A549 (cell line): ENCODE data around the gene RMP24.
A peak's percentile ranks its signal among the peaks of the same experiment; 100 is the strongest.
"Not testable (repeated sequence)": the region's sequence is repeated elsewhere in the genome, so short reads cannot be mapped to it uniquely, and the experiment has no call there.

Experiments used
- ATAC-seq, 2 experiments: fragments of 200-7000 bp in 1 of 2; fragments of >200 bp in 1 of 2; cut with Nextera tagmentation in 1 of 2; cut with Tn5 transposase in 1 of 2; 3 replicates each; pipeline versions ENCODE4 v1.8.0 to v1.9.1; 2018 to 2020; ENCODE audit warnings: mild to moderate bottlenecking in 1 of 2, moderate library complexity in 1 of 2
- CTCF ChIA-PET: fragments of 300-600 bp; sonication (Branson Sonifier 250); formaldehyde crosslinking; extraction: SDS; loops from one replicate; lab custom pipeline; 2021; ENCODE audit warnings: antibody characterized with exemption, inconsistent platforms; lab: Yijun Ruan, JAX
- POLR2A ChIA-PET: fragments of 350-600 bp; formaldehyde crosslinking; extraction: SDS; loops from one replicate; lab custom pipeline; 2021; ENCODE audit warnings: antibody characterized with exemption, inconsistent platforms; lab: Yijun Ruan, JAX
- DNase-seq, 2 experiments: peaks; one replicate each; pipeline versions ENCODE4 v3.0.0 to v3.0.0-alpha.2; 2011 to 2016; ENCODE audit warnings: low read depth in 1 of 2, low spot score in 1 of 2
- FAIRE-seq: peaks from 2 replicates; lab custom pipeline; 2011; peaks lifted over from hg19 to GRCh38; lab: Jason Lieb, UNC
- H3K27ac ChIP-seq, 2 experiments: fragments of >200 bp; sonication (Bioruptor Twin); formaldehyde crosslinking; 3 replicates each; pipeline ENCODE4 v1.5.1; 2016 to 2017
- H3K4me1 ChIP-seq: fragments of >200 bp; sonication (Bioruptor Twin); formaldehyde crosslinking; 3 replicates; pipeline ENCODE4 v1.6.1; 2016
- H3K4me2 ChIP-seq: fragments of >200 bp; sonication (Bioruptor Twin); formaldehyde crosslinking; 3 replicates; pipeline ENCODE4 v1.6.1; 2016
- H3K4me3 ChIP-seq: fragments of >200 bp; sonication (Bioruptor Twin); formaldehyde crosslinking; 3 replicates; pipeline ENCODE4 v1.5.1; 2016
- H3K9me3 ChIP-seq: fragments of >200 bp; sonication (Bioruptor Twin); formaldehyde crosslinking; 3 replicates; pipeline ENCODE4 v1.6.1; 2016
- CEBPB ChIP-seq, 2 experiments: fragments of >200 bp in 1 of 2; sonication (Bioruptor Twin) in 1 of 2; formaldehyde crosslinking in 1 of 2; IDR thresholded peaks; 2 replicates each; pipeline ENCODE4 v1.6.1; 2012 to 2016
- E2F6 ChIP-seq: IDR thresholded peaks from 2 replicates; pipeline ENCODE4 v1.6.1; 2012; ENCODE audit warnings: low read depth, borderline replicate concordance
- EHMT2 ChIP-seq: fragments of 200-600 bp; sonication (generic); IDR thresholded peaks from 2 replicates; pipeline ENCODE4 v1.6.1; 2016; ENCODE audit warnings: antibody characterized with exemption, low read depth, mild to moderate bottlenecking, moderate library complexity
- EP300 ChIP-seq, 2 experiments: fragments of >200 bp; sonication (Bioruptor Twin); formaldehyde crosslinking; IDR thresholded peaks; 2 replicates in 1 of 2; 3 replicates in 1 of 2; pipeline ENCODE4 v1.6.1; 2016 to 2017
- FOSB ChIP-seq: fragments of 250-450 bp; sonication (Bioruptor Pico); IDR thresholded peaks from 2 replicates; pipeline ENCODE4 v1.5.0; 2020; ENCODE audit warnings: mild to moderate bottlenecking, moderate library complexity
- JUN ChIP-seq, 2 experiments: fragments of >200 bp; sonication (Bioruptor Twin); formaldehyde crosslinking; IDR thresholded peaks; 2 replicates in 1 of 2; 3 replicates in 1 of 2; pipeline ENCODE4 v1.6.1; 2016 to 2017
- MAFK ChIP-seq: fragments of 450-650 bp; IDR thresholded peaks from 2 replicates; pipeline ENCODE4 v1.6.1; 2014; ENCODE audit not compliant: partially characterized antibody
- NPAS2 ChIP-seq: fragments of 250-450 bp; sonication (Bioruptor Pico); IDR thresholded peaks from 2 replicates; pipeline ENCODE4 v1.8.0; 2022; ENCODE audit warnings: mild to moderate bottlenecking, moderate library complexity, borderline replicate concordance
- TP53 ChIP-seq: fragments of 250-450 bp; sonication (Bioruptor Pico); IDR thresholded peaks from 2 replicates; pipeline ENCODE4 v1.5.0; 2021; ENCODE audit warnings: mild to moderate bottlenecking, moderate library complexity
- ZC3H11A ChIP-seq: fragments of 450-650 bp; IDR thresholded peaks from 2 replicates; pipeline ENCODE4 v1.6.1; 2014; ENCODE audit warnings: antibody characterized with exemption, mild to moderate bottlenecking
- WGBS: methylation state at CpG from one replicate; pipeline ENCODE4 v1.1.6; 2017; ENCODE audit errors: missing lambda C conversion rate; 5-methylcytosine and 5-hydroxymethylcytosine counted together
- TF ChIP-seq, protein P1 (sequence below): fragments of 250-450 bp; sonication (Bioruptor Pico); IDR thresholded peaks from 2 replicates; pipeline ENCODE4 v1.5.0; 2020; ENCODE audit warnings: low read depth, mild to moderate bottlenecking, moderate library complexity
- TF ChIP-seq, protein P2 (sequence below): fragments of >200 bp; sonication (Bioruptor Twin); formaldehyde crosslinking; IDR thresholded peaks from 3 replicates; pipeline ENCODE4 v1.5.1; 2016
- TF ChIP-seq, protein P3 (sequence below): IDR thresholded peaks from 2 replicates; pipeline ENCODE4 v1.6.1; 2012

Gene RMP24

DNA sequence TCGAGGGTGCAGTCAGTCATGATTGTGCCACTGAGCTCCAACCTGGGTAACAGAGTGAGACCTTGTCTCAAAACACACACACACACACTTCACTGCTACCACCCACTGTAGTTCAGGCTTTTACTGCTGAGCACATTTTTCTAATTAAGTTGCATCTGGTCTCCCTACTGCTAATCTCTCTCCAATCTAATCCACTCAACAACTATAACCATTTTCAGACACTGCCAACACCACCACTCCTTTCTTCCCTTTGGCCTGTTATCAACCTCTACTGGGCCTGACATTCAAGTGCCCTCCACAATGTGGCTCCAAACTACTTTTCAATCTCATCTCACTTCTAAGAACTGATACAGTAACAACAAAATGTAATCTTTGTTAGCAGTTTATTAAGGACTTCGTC lies 44.8 kb downstream of the RMP24 start:
- ATAC-seq (peak in 1 of 2 experiments; percentile 29; a peak in 1 of 6 replicates), FAIRE-seq (no peak), DNase-seq (no peak)
- Histone ChIP-seq H3K27ac (no peak overlapping the region), H3K9me3 (no peaks in the 10 kb centered on the region), H3K4me2 (no peak overlapping the region), H3K4me1 (no peaks in the 10 kb centered on the region), H3K4me3 (no peak overlapping the region)
- POLR2A ChIA-PET = no interaction called here
- 73% methylated on average over 2 of the region's 2 CpGs for WGBS
- CTCF ChIA-PET = interaction anchor here (0.6 to 2.8 kb wide), 18 partner anchors 11 to 275 kb away, joined by 3 to 16 read pairs (median 4); no protein-coding TSS in a partner anchor
- TF ChIP-seq, protein P1, sequence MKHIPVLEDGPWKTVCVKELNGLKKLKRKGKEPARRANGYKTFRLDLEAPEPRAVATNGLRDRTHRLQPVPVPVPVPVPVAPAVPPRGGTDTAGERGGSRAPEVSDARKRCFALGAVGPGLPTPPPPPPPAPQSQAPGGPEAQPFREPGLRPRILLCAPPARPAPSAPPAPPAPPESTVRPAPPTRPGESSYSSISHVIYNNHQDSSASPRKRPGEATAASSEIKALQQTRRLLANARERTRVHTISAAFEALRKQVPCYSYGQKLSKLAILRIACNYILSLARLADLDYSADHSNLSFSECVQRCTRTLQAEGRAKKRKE (CRISPR knock-in tag) = no peak
- TF ChIP-seq E2F6 (no peak), JUN (IDR thresholded peaks at IDR 0.05) (no peak), NPAS2 (CRISPR knock-in tag) (no peak), ZC3H11A (no peak)
- TF ChIP-seq, protein P2, sequence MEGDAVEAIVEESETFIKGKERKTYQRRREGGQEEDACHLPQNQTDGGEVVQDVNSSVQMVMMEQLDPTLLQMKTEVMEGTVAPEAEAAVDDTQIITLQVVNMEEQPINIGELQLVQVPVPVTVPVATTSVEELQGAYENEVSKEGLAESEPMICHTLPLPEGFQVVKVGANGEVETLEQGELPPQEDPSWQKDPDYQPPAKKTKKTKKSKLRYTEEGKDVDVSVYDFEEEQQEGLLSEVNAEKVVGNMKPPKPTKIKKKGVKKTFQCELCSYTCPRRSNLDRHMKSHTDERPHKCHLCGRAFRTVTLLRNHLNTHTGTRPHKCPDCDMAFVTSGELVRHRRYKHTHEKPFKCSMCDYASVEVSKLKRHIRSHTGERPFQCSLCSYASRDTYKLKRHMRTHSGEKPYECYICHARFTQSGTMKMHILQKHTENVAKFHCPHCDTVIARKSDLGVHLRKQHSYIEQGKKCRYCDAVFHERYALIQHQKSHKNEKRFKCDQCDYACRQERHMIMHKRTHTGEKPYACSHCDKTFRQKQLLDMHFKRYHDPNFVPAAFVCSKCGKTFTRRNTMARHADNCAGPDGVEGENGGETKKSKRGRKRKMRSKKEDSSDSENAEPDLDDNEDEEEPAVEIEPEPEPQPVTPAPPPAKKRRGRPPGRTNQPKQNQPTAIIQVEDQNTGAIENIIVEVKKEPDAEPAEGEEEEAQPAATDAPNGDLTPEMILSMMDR = no peak

- Histone ChIP-seq H3K27ac (no peak overlapping the region), H3K4me1 (no peaks in the 10 kb centered on the region), H3K9me3 (no peaks in the 10 kb centered on the region), H3K4me2 (no peak overlapping the region), H3K4me3 (no peak overlapping the region)
- no peak for DNase-seq
- FAIRE-seq = no peak
- POLR2A ChIA-PET = no interaction called here
- peak; percentile 50 for TF ChIP-seq MAFK
- TF ChIP-seq, protein P3, sequence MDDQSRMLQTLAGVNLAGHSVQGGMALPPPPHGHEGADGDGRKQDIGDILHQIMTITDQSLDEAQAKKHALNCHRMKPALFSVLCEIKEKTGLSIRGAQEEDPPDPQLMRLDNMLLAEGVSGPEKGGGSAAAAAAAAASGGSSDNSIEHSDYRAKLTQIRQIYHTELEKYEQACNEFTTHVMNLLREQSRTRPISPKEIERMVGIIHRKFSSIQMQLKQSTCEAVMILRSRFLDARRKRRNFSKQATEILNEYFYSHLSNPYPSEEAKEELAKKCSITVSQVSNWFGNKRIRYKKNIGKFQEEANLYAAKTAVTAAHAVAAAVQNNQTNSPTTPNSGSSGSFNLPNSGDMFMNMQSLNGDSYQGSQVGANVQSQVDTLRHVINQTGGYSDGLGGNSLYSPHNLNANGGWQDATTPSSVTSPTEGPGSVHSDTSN = no peak
- no peak for TF ChIP-seq TP53 (CRISPR knock-in tag)
- no peak for TF ChIP-seq CEBPB (IDR thresholded peaks at IDR 0.05)
- ATAC-seq = no peak
- WGBS = 88% methylated on average over 3 of the region's 3 CpGs
- CTCF ChIA-PET = interaction anchor here (1.3 kb wide), 1 partner anchor 9 kb away, joined by 3 read pairs; no protein-coding TSS in a partner anchor
Measured at GRCh38 chr18:36020174-36020711, 47.8 kb downstream of the RMP24 start.

GRCh38 chr18:36023336-36023735 lies 50.9 kb downstream of the RMP24 start:
- DNase-seq (no peak), ATAC-seq (no peak), FAIRE-seq (no peak)
- 92% methylated on average over 1 of the region's 1 CpG for WGBS
- Histone ChIP-seq H3K9me3 (no peaks in the 10 kb centered on the region), H3K4me3 (no peak overlapping the region), H3K27ac (no peak overlapping the region), H3K4me1 (no peaks in the 10 kb centered on the region), H3K4me2 (no peak overlapping the region)
- ChIA-PET CTCF (no interaction called here), POLR2A (no interaction called here)
- TF ChIP-seq FOSB (CRISPR knock-in tag) (no peak), EP300 (IDR thresholded peaks at IDR 0.05) (no peak), EHMT2 (no peak)
- TF ChIP-seq, protein P3 = no peak

- CTCF ChIA-PET, H3K4me1 ChIP-seq, H3K9me3 ChIP-seq, DNase-seq, FAIRE-seq, H3K4me2 ChIP-seq, H3K4me3 ChIP-seq, ATAC-seq, POLR2A ChIA-PET, H3K27ac ChIP-seq: not testable (repeated sequence)
- WGBS = 96% methylated on average over 3 of the region's 3 CpGs
Measured at GRCh38 chr18:36024241-36024640, 51.8 kb downstream of the RMP24 start.
